GM10847 (cell line): Measurements from ENCODE around the gene KIR2DL1.
"Not testable (repeated sequence)": the region's sequence is repeated elsewhere in the genome, so short reads cannot be mapped to it uniquely, and the experiment has no call there.

Experiments used
- POLR2A ChIP-seq: IDR thresholded peaks from 2 replicates; pipeline ENCODE4 v1.6.1; 2011; ENCODE audit not compliant: insufficient read length; ENCODE audit errors: extremely low read depth

Gene KIR2DL1

GRCh38 chr19:54804101-54804500 is 34.5 kb downstream of the KIR2DL1 start:
- TF ChIP-seq POLR2A: no peak

- TF ChIP-seq POLR2A: no peak
These were observed 35.0 kb downstream of the KIR2DL1 start for GRCh38 chr19:54804571-54804970.

- no peak for TF ChIP-seq POLR2A
These were observed 36.3 kb downstream of the KIR2DL1 start for GRCh38 chr19:54805665-54806515.

GRCh38 chr19:54806516-54806838 is 36.9 kb downstream of the KIR2DL1 start:
- TF ChIP-seq POLR2A: no peak

GRCh38 chr19:54816251-54816650 is 46.7 kb downstream of the KIR2DL1 start, which contains the start of gene KIR3DL1:
Gene KIR3DL1 (plus strand): TSS chr19:54816468.
- TF ChIP-seq POLR2A: not testable (repeated sequence)

GRCh38 chr19:54817670-54818536 is 48.3 kb downstream of the KIR2DL1 start:
- no peak for TF ChIP-seq POLR2A

GRCh38 chr19:54832496-54832895 is 62.9 kb downstream of the KIR2DL1 start, which contains the start of gene KIR2DS4:
Gene KIR2DS4 (plus strand): TSS chr19:54832676.
- TF ChIP-seq POLR2A: not testable (repeated sequence)
